IMR-90 (cell line): ENCODE results near the gene CDK5R1. TPM values are rescaled to one million over a fixed set of nuclear protein-coding genes. Genes with fewer than 3 reads are reported as not detected.

Experiments used
- ATAC-seq: fragments of 200-7000 bp; cut with Tn5 transposase; 2 replicates; pipeline ENCODE4 v1.9.1; 2020; ENCODE audit warnings: low read depth, mild to moderate bottlenecking, moderate library complexity
- BruUV-seq: library from RNA; stranded (reverse); fragments of 400-500 nt; replicated peaks from 2 replicates; lab custom pipeline; 2021; lab: Mats Ljungman, UMichigan
- CTCF ChIA-PET: fragments of 300-600 bp; formaldehyde crosslinking; extraction: SDS; loops from one replicate; lab custom pipeline; 2021; ENCODE audit warnings: antibody characterized with exemption; lab: Yijun Ruan, JAX
- POLR2A ChIA-PET: fragments of 300-600 bp; sonication (Branson Sonifier 250); formaldehyde crosslinking; loops from one replicate; lab custom pipeline; 2022; ENCODE audit warnings: antibody characterized with exemption; ENCODE audit not compliant: unreplicated experiment; lab: Charles Lee
- DNase-seq: peaks from one replicate; pipeline ENCODE4 v3.0.0; 2013
- H2AFZ ChIP-seq: replicated peaks from 2 replicates; pipeline ENCODE3; 2013; ENCODE audit warnings: low read length, mild to moderate bottlenecking; ENCODE audit not compliant: poor library complexity
- H2AK5ac ChIP-seq: 2 replicates; pipeline ENCODE4 v1.6.1; 2013; ENCODE audit warnings: low read depth, low read length, inconsistent platforms
- H2AK9ac ChIP-seq: replicated peaks from 2 replicates; pipeline ENCODE3; 2013; ENCODE audit warnings: mild to moderate bottlenecking, low read depth, low read length, moderate library complexity; ENCODE audit not compliant: poor library complexity
- H2BK120ac ChIP-seq: 2 replicates; pipeline ENCODE4 v1.6.1; 2013; ENCODE audit warnings: low read depth, low read length, inconsistent platforms
- H2BK15ac ChIP-seq: 3 replicates; pipeline ENCODE4 v1.6.1; 2013; ENCODE audit warnings: low read depth, low read length, inconsistent platforms
- H2BK20ac ChIP-seq: 2 replicates; pipeline ENCODE4 v1.6.1; 2013; ENCODE audit warnings: low read depth, mild to moderate bottlenecking, inconsistent platforms, low read length, moderate library complexity
- H2BK5ac ChIP-seq: 2 replicates; pipeline ENCODE4 v1.6.1; 2013; ENCODE audit warnings: mild to moderate bottlenecking, low read depth, low read length, inconsistent platforms; ENCODE audit not compliant: poor library complexity, severe bottlenecking
- H3K14ac ChIP-seq: replicated peaks from 2 replicates; pipeline ENCODE4 v1.6.1; 2013; ENCODE audit warnings: low read depth, low read length, inconsistent platforms
- H3K18ac ChIP-seq: 2 replicates; pipeline ENCODE4 v1.6.1; 2013; ENCODE audit warnings: low read depth, low read length, control low read depth
- H3K23ac ChIP-seq: 2 replicates; pipeline ENCODE4 v1.6.1; 2013; ENCODE audit warnings: low read depth, low read length, inconsistent platforms
- H3K27ac ChIP-seq: 2 replicates; pipeline ENCODE4 v1.5.1; 2013; ENCODE audit warnings: mild to moderate bottlenecking, control low read depth, low read length; ENCODE audit not compliant: insufficient read depth
- H3K27me3 ChIP-seq: 2 replicates; pipeline ENCODE4 v1.6.1; 2013; ENCODE audit warnings: low read length; ENCODE audit not compliant: control insufficient read depth, insufficient read depth
- H3K36me3 ChIP-seq: 2 replicates; pipeline ENCODE4 v1.6.1; 2013; ENCODE audit warnings: low read length, mixed read lengths; ENCODE audit not compliant: control insufficient read depth, insufficient read depth
- H3K4ac ChIP-seq: 2 replicates; pipeline ENCODE4 v1.6.1; 2013; ENCODE audit warnings: low read depth, low read length, inconsistent platforms
- H3K4me1 ChIP-seq: 2 replicates; pipeline ENCODE4 v1.6.1; 2013; ENCODE audit warnings: low read length, mixed read lengths; ENCODE audit not compliant: control insufficient read depth, insufficient read depth
- H3K4me2 ChIP-seq: 2 replicates; pipeline ENCODE4 v1.6.1; 2013; ENCODE audit warnings: low read depth, mild to moderate bottlenecking, control low read depth, low read length, moderate library complexity
- H3K4me3 ChIP-seq: 2 replicates; pipeline ENCODE4 v1.5.1; 2013; ENCODE audit warnings: low read depth, mild to moderate bottlenecking, control low read depth, low read length, moderate library complexity; ENCODE audit not compliant: insufficient read depth
- H3K56ac ChIP-seq: 2 replicates; pipeline ENCODE4 v1.6.1; 2013; ENCODE audit warnings: low read length, inconsistent platforms; ENCODE audit not compliant: insufficient read depth; ENCODE audit errors: extremely low read depth
- H3K79me1 ChIP-seq, 2 experiments: 2 replicates each; pipeline ENCODE4 v1.6.1; 2013; ENCODE audit warnings: low read length in 2 of 2, inconsistent platforms in 1 of 2, low read depth in 1 of 2
- H3K9ac ChIP-seq: 2 replicates; pipeline ENCODE4 v1.6.1; 2013; ENCODE audit warnings: low read depth, low read length, control low read depth
- H3K9me1 ChIP-seq: 2 replicates; pipeline ENCODE4 v1.6.1; 2013; ENCODE audit warnings: low read length, inconsistent platforms; ENCODE audit not compliant: insufficient read depth
- H3K9me3 ChIP-seq: 2 replicates; pipeline ENCODE4 v1.6.1; 2013; ENCODE audit warnings: low read length; ENCODE audit not compliant: control insufficient read depth, insufficient read depth
- H4K20me1 ChIP-seq: 2 replicates; pipeline ENCODE4 v1.6.1; 2013; ENCODE audit warnings: low read length, inconsistent platforms; ENCODE audit not compliant: insufficient read depth
- H4K5ac ChIP-seq: 2 replicates; pipeline ENCODE4 v1.6.1; 2013; ENCODE audit warnings: mild to moderate bottlenecking, low read depth, low read length, control low read depth
- H4K8ac ChIP-seq, 2 experiments: 2 replicates each; pipeline ENCODE4 v1.6.1; 2013; ENCODE audit warnings: low read depth in 2 of 2, low read length in 2 of 2, control low read depth in 1 of 2, inconsistent platforms in 1 of 2
- H4K91ac ChIP-seq: 2 replicates; pipeline ENCODE4 v1.6.1; 2013; ENCODE audit warnings: low read depth, low read length, inconsistent platforms; ENCODE audit not compliant: insufficient read depth
- BHLHE40 ChIP-seq: fragments of 150-350 bp; IDR thresholded peaks from 2 replicates; pipeline ENCODE4 v1.6.1; 2016; ENCODE audit warnings: mild to moderate bottlenecking, low read depth, low read length
- CHD1 ChIP-seq: IDR thresholded peaks from 2 replicates; pipeline ENCODE4 v1.6.1; 2012; ENCODE audit warnings: low read depth, low read length, improper control_type of control experiment
- CTCF ChIP-seq: conservative IDR thresholded peaks from 2 replicates; pipeline ENCODE4 v1.5.1; 2012; ENCODE audit warnings: mild to moderate bottlenecking, low read depth, low read length, improper control_type of control experiment
- ELK1 ChIP-seq: fragments of 150-350 bp; IDR thresholded peaks from 2 replicates; pipeline ENCODE4 v1.6.1; 2016; ENCODE audit warnings: low read depth, mild to moderate bottlenecking, low read length, moderate library complexity, borderline replicate concordance
- FOS ChIP-seq: fragments of 150-350 bp; IDR thresholded peaks from 2 replicates; pipeline ENCODE4 v1.6.1; 2016; ENCODE audit warnings: low read depth, low read length
- MAZ ChIP-seq: IDR thresholded peaks from 2 replicates; pipeline ENCODE4 v1.6.1; 2012; ENCODE audit warnings: low read depth, mild to moderate bottlenecking, low read length, improper control_type of control experiment, moderate library complexity, borderline replicate concordance
- MXI1 ChIP-seq: IDR thresholded peaks from 2 replicates; pipeline ENCODE4 v1.6.1; 2012; ENCODE audit warnings: low read depth, mild to moderate bottlenecking, low read length, moderate library complexity, borderline replicate concordance
- RFX5 ChIP-seq: IDR thresholded peaks from 2 replicates; pipeline ENCODE4 v1.8.0; 2012; ENCODE audit warnings: low read depth, mild to moderate bottlenecking, low read length, moderate library complexity
- SMC3 ChIP-seq: fragments of 150-350 bp; IDR thresholded peaks from 2 replicates; pipeline ENCODE4 v1.6.1; 2016; ENCODE audit warnings: low read depth, mild to moderate bottlenecking, antibody characterized with exemption, low read length, moderate library complexity
- WGBS, 2 experiments: methylation state at CpG; one replicate each; pipeline versions ENCODE4 v1.1.5 to v1.1.7; 2013; ENCODE audit warnings: missing lambda C conversion rate in 2 of 2; ENCODE audit not compliant: insufficient read length in 1 of 2; ENCODE audit errors: extremely low coverage in 2 of 2; 5-methylcytosine and 5-hydroxymethylcytosine counted together
- dilution Hi-C: fragments of 300-500 bp; cut with HindIII; formaldehyde crosslinking; loops from one replicate; pipeline ENCODE4 v1.14.3; 2018; ENCODE audit warnings: low sequenced_read_pairs; ENCODE audit not compliant: unreplicated experiment
- in situ Hi-C: fragments of 300-500 bp; cut with MboI; formaldehyde crosslinking; loops from 3 replicates; pipeline ENCODE4 v1.14.3; 2019; ENCODE audit warnings: low sequenced_read_pairs, inconsistent platforms, mixed read lengths
- intact Hi-C: fragments of 100-400 bp; cut with micrococcal nuclease; formaldehyde crosslinking; loops from 2 replicates; pipeline ENCODE4 v1.10.0; 2022
- polyA plus RNA-seq, 3 experiments: library from polyadenylated mRNA; depleted of rRNA; stranded (reverse); fragments of >200 nt; gene quantifications; 2 replicates each; pipeline ENCODE4 v1.2.3, GENCODE V29; 2012; ENCODE audit warnings: low replicate concordance in 1 of 3
- total RNA-seq: library from RNA; depleted of rRNA; stranded (reverse); fragments of >200 nt; gene quantifications from 2 replicates; pipeline ENCODE4 v1.2.3, GENCODE V29; 2012

The CDK5R1 gene
- total and polyA plus RNA-seq, 2 of the 4 experiments (the other 2 are of a cell fraction), result 0.36 to 0.74 TPM

- Histone ChIP-seq H3K27me3 (no peaks in the 10 kb centered on the region), H3K4ac (no peak overlapping the region), H4K91ac (no peak overlapping the region), H2AK9ac (peak overlapping the region; percentile 43), H4K8ac (no peak overlapping the region), H4K5ac (no peak overlapping the region), H2BK20ac (no peak overlapping the region), H3K9me1 (peaks cover 10% of the 10 kb centered on the region), H3K4me2 (no peak overlapping the region), H3K27ac (no peak overlapping the region), H2BK120ac (no peak overlapping the region), H2AK5ac (no peak overlapping the region), H3K9ac (no peak overlapping the region), H3K79me1 (peaks cover 0 to 6% of the 10 kb centered on the region in 2 experiments; a peak in 2 of 4 replicates), H3K4me3 (no peak overlapping the region), H4K20me1 (peaks cover 4% of the 10 kb centered on the region; the same call in 1 of the 2 replicates), H3K18ac (no peak overlapping the region), H3K56ac (no peak overlapping the region), H3K9me3 (no peaks in the 10 kb centered on the region), H2BK5ac (no peak overlapping the region), H3K4me1 (peaks cover 5% of the 10 kb centered on the region; the same call in 1 of the 2 replicates), H3K36me3 (peaks cover 2% of the 10 kb centered on the region; the same call in 1 of the 2 replicates), H2BK15ac (no peak overlapping the region), H3K14ac (no peak overlapping the region), H2AFZ (no peak overlapping the region), H3K23ac (no peak overlapping the region)
- in situ Hi-C loops (loop anchor here (25.0 kb wide), 1 partner anchor 273 kb away; no protein-coding TSS in a partner anchor), intact Hi-C loops (loop anchor here (5.0 kb wide), 1 partner anchor 168 kb away; no protein-coding TSS in a partner anchor), dilution Hi-C loops (no loop called here)
- ChIA-PET CTCF (no interaction called here), POLR2A (no interaction called here)
- DNase-seq (no peak), ATAC-seq (no peak)
- WGBS, 2 experiments, result 100% methylated on average over 2 of the region's 10 CpGs; no CpG with 5 or more reads in 1 of the 2 experiments
- no peak for TF ChIP-seq MAZ
- TF ChIP-seq RFX5, result no peak
- TF ChIP-seq CHD1, result no peak
- TF ChIP-seq BHLHE40, result no peak
- TF ChIP-seq CTCF, result no peak
- no peak for TF ChIP-seq SMC3
- no peak for TF ChIP-seq MXI1
- no peak for TF ChIP-seq ELK1
- TF ChIP-seq FOS, result no peak
- no TSS peak for BruUV-seq
Measured at GRCh38 chr17:32489320-32490100, 2.7 kb downstream of the CDK5R1 start.
